Activated naive CD4-positive, alpha-beta T cell treated with anti-CD3 and anti-CD28 coated beads for 36 hours (primary cell): ENCODE data around the gene TMEM138. TPM values are rescaled to one million over a fixed set of nuclear protein-coding genes. Genes with fewer than 3 reads are reported as not detected.

Experiments
- CTCF ChIA-PET: fragments of 350-600 bp; sonication (Branson Sonifier 250); formaldehyde crosslinking; loops from one replicate; lab custom pipeline; 2021; ENCODE audit warnings: antibody characterized with exemption; lab: Charles Lee
- DNase-seq: peaks from one replicate; pipeline ENCODE4 v3.0.0-alpha.2; 2020
- H3K27ac Mint-ChIP-seq: one replicate; pipeline ENCODE4 v1.8.0; 2021; ENCODE audit warnings: mild to moderate bottlenecking, mixed read lengths
- H3K27me3 Mint-ChIP-seq: one replicate; pipeline ENCODE4 v1.8.0; 2021; ENCODE audit warnings: low read depth, mixed read lengths
- H3K36me3 Mint-ChIP-seq: one replicate; pipeline ENCODE4 v1.8.0; 2021; ENCODE audit warnings: low read depth, mixed read lengths
- H3K4me1 Mint-ChIP-seq: one replicate; pipeline ENCODE4 v1.8.0; 2021; ENCODE audit warnings: low read depth, mixed read lengths
- H3K4me3 Mint-ChIP-seq: one replicate; pipeline ENCODE4 v1.8.0; 2021; ENCODE audit warnings: mild to moderate bottlenecking, moderate library complexity, mixed read lengths
- H3K9me3 Mint-ChIP-seq: one replicate; pipeline ENCODE4 v1.8.0; 2021; ENCODE audit warnings: mixed read lengths
- intact Hi-C: fragments of 100-400 bp; cut with micrococcal nuclease; formaldehyde crosslinking; loops from one replicate; pipeline ENCODE4 v1.15.1; 2023
- total RNA-seq, 2 experiments: library from RNA; stranded (reverse); gene quantifications; one replicate each; pipeline ENCODE4 v1.2.3, GENCODE V29; 2021

The TMEM138 gene
- 10 to 100 TPM; 35.6 to 41.4 TPM for total RNA-seq

DNA sequence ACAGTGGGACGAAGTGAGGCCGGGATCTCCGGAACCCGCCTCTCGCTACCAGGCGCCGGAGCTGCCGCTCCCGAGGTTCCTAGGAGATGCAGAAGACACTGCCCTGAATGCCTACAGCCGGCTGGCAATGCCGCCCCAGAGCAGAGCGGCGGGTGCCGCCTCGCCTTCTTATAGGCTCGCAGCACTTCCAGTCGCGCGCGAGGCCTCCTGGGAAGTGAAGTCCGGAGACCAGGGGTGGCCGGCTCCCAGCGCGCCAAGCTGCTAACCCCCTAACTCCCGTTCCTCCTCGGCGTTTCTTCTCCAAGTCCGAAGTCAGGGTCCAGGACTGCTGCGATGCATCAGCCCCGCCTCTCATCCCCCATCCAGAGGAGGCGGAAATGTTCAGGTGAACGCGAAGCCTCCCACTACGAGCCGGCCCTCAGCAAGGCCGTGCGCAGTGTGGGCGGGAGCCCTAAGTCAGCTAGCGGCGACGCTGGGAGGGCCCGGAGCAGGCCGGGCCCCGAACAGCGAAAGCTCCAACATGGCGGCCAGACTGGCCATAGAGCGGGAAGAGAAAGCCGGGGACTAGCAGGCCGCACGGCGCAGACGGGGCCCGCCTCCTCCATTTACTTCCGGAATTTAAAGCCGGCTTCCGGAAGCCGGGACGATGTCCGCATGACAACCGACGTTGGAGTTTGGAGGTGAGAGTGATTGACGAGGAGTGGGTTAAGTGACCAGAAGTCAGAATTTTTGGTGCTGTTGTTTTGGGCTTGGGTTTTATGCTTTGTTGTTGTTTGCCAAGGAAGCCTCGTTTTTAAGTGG lies at the start of gene TMEM138, which contains the start of gene CYB561A3:
TMEM138 (plus strand) TSS at position 634 of the 801 bp plus-strand sequence. CDS start 2,017 bp downstream, outside the sequence.
CYB561A3 (minus strand) TSS at position 142 of the 801 bp plus-strand sequence. CDS start 5,169 bp downstream, outside the sequence.
- peak within 1 kb of the TSS; percentile 96 for H3K27ac Mint-ChIP-seq
- CTCF ChIA-PET, result interaction anchor here (0.5 to 7.3 kb wide), 10 partner anchors 9 to 260 kb away, joined by 3 to 60 read pairs (median 3); partner anchors contain the start of gene TMEM216
- H3K9me3 Mint-ChIP-seq, result no peaks in the 10 kb centered on the region
- no peaks in the 10 kb centered on the region for H3K27me3 Mint-ChIP-seq
- intact Hi-C loops, result loop anchor here (1.0 to 10.0 kb wide), 6 partner anchors 29 to 1607 kb away; partner anchors contain the start of genes CCDC86, DDB1, PRPF19 and SDHAF2
- peak; percentile 94 for DNase-seq
- H3K4me1 Mint-ChIP-seq, result peaks cover 42% of the 10 kb centered on the region
- H3K4me3 Mint-ChIP-seq, result peak within 1 kb of the TSS; percentile 100
- peaks cover 16% of the 10 kb centered on the region for H3K36me3 Mint-ChIP-seq

DNA sequence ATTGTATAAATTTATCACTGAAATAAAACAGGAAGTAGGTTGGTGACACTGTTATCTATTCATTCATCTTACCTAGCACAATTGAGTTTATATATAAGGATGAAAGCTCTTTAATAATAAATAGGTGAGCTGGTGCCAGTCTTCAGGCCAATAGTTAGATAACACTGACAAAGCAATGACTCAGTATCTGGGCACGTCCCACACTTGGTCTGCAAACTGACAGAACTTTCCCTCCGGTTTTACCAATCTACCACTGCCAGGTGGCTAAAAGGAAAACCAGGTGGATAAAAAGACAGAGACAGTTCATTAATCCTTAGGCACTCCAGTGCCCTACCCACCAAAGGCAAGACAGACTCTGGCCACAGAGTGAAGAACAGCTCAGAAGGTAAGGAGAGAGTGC lies 46.9 kb upstream of the TMEM138 start:
- Mint-ChIP-seq H3K36me3 (peaks cover 40% of the 10 kb centered on the region), H3K9me3 (no peaks in the 10 kb centered on the region), H3K27ac (no peak overlapping the region), H3K4me3 (no peak overlapping the region), H3K27me3 (no peaks in the 10 kb centered on the region), H3K4me1 (no peaks in the 10 kb centered on the region)
- CTCF ChIA-PET, result interaction anchor here (0.6 kb wide), 1 partner anchor 94 kb away, joined by 3 read pairs; no protein-coding TSS in a partner anchor
- intact Hi-C loops, result no loop called here
- DNase-seq, result no peak

GRCh38 chr11:61325649-61326414 lies 36.3 kb upstream of the TMEM138 start:
- Mint-ChIP-seq H3K9me3 (no peaks in the 10 kb centered on the region), H3K36me3 (peaks cover 62% of the 10 kb centered on the region), H3K27me3 (no peaks in the 10 kb centered on the region), H3K4me1 (peaks cover 27% of the 10 kb centered on the region), H3K4me3 (no peak overlapping the region), H3K27ac (no peak overlapping the region)
- CTCF ChIA-PET, result interaction anchor here (0.8 to 1.0 kb wide), 2 partner anchors 10 to 71 kb away, joined by 3 read pairs; no protein-coding TSS in a partner anchor
- intact Hi-C loops, result no loop called here
- DNase-seq, result no peak

DNA sequence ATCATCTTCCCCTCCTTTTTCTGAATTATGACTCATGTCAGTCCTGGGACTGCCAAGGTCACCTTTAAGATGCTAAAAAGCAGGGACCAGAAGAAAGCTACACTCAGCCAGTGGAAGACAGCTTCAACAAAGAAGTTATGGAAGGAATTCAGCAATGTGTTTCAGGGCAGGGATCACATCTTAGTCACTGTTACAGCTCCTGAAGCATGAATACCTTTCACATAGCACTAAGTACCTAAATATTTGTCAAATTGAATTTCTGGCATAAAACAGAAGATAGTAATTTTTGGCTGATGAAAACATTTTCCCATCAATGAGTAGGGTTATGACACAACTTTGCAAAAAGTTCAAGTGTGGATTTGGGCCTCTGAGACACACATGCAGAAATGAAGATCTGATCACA lies 34.5 kb upstream of the TMEM138 start:
- Mint-ChIP-seq H3K4me3 (no peak overlapping the region), H3K27me3 (no peaks in the 10 kb centered on the region), H3K4me1 (peaks cover 44% of the 10 kb centered on the region), H3K27ac (no peak overlapping the region), H3K9me3 (no peaks in the 10 kb centered on the region), H3K36me3 (peaks cover 64% of the 10 kb centered on the region)
- CTCF ChIA-PET, result interaction anchor here (0.6 to 2.7 kb wide), 5 partner anchors 8 to 120 kb away, joined by 3 to 14 read pairs (median 5); no protein-coding TSS in a partner anchor
- DNase-seq, result no peak
- intact Hi-C loops, result no loop called here

DNA sequence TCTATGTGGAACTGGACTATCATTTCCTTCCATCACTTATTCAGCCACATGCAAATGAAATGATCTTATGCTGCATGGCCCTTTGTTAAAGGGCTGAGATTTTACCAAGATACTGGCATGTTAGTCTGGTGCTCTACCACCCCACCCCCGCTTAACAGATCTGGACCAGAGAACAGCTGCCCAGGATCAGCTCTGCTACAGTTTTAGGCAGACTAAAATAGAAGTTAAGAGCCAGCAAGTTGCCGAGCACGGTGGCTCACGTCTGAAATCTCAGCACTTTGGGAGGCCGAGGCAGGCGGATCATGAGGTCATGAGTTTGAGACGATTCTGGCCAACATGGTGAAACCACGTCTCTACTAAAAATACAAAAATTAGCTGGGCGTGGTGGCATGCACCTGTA lies 33.8 kb upstream of the TMEM138 start:
- Mint-ChIP-seq H3K4me1 (peaks cover 44% of the 10 kb centered on the region), H3K36me3 (peaks cover 61% of the 10 kb centered on the region), H3K27ac (no peak overlapping the region), H3K9me3 (no peaks in the 10 kb centered on the region), H3K4me3 (no peak overlapping the region), H3K27me3 (no peaks in the 10 kb centered on the region)
- CTCF ChIA-PET, result interaction anchor here (1.8 to 2.7 kb wide), 2 partner anchors 8 to 57 kb away, joined by 10 to 14 read pairs; no protein-coding TSS in a partner anchor
- intact Hi-C loops, result no loop called here
- no peak for DNase-seq

DNA sequence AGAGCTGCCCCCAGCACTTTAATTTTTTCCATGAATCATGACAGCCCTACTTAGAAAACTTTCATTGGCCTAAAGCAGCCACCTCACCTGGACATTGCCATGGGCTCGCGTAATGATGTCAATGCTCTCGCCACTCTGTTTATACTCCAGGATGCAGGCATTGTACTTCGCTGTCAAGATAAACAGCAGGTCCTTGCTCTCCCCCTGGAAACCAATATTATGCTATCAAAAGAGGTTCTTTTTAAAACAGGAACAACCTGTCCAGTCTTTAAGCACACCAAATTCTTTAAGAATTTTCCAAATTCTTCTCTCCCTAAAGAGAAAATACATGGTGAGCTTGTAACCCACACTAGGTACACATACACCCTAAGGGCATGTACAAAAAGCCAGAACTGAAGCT lies 32.3 kb upstream of the TMEM138 start:
- Mint-ChIP-seq H3K36me3 (peaks cover 52% of the 10 kb centered on the region), H3K4me3 (no peak overlapping the region), H3K27ac (no peak overlapping the region), H3K4me1 (peaks cover 58% of the 10 kb centered on the region), H3K27me3 (no peaks in the 10 kb centered on the region), H3K9me3 (no peaks in the 10 kb centered on the region)
- intact Hi-C loops, result loop anchor here (10.0 kb wide), 1 partner anchor 305 kb away; no protein-coding TSS in a partner anchor
- CTCF ChIA-PET, result no interaction called here
- DNase-seq, result no peak

GRCh38 chr11:61331651-61332050 lies 30.5 kb upstream of the TMEM138 start:
- no peaks in the 10 kb centered on the region for H3K27me3 Mint-ChIP-seq
- intact Hi-C loops, result loop anchor here (2.0 to 10.0 kb wide), 3 partner anchors 37 to 417 kb away; partner anchors contain the start of genes TMEM109 and VWCE
- H3K4me3 Mint-ChIP-seq, result peak overlapping the region; percentile 96
- peaks cover 74% of the 10 kb centered on the region for H3K4me1 Mint-ChIP-seq
- CTCF ChIA-PET, result interaction anchor here (0.6 to 1.7 kb wide), 3 partner anchors 54 to 617 kb away, joined by 3 to 12 read pairs (median 3); no protein-coding TSS in a partner anchor
- no peak for DNase-seq
- H3K9me3 Mint-ChIP-seq, result no peaks in the 10 kb centered on the region
- peaks cover 43% of the 10 kb centered on the region for H3K36me3 Mint-ChIP-seq
- peak overlapping the region; percentile 84 for H3K27ac Mint-ChIP-seq

GRCh38 chr11:61332281-61332796 lies 29.8 kb upstream of the TMEM138 start:
- CTCF ChIA-PET, result interaction anchor here (0.6 to 1.7 kb wide), 3 partner anchors 53 to 616 kb away, joined by 3 to 12 read pairs (median 3); no protein-coding TSS in a partner anchor

DNA sequence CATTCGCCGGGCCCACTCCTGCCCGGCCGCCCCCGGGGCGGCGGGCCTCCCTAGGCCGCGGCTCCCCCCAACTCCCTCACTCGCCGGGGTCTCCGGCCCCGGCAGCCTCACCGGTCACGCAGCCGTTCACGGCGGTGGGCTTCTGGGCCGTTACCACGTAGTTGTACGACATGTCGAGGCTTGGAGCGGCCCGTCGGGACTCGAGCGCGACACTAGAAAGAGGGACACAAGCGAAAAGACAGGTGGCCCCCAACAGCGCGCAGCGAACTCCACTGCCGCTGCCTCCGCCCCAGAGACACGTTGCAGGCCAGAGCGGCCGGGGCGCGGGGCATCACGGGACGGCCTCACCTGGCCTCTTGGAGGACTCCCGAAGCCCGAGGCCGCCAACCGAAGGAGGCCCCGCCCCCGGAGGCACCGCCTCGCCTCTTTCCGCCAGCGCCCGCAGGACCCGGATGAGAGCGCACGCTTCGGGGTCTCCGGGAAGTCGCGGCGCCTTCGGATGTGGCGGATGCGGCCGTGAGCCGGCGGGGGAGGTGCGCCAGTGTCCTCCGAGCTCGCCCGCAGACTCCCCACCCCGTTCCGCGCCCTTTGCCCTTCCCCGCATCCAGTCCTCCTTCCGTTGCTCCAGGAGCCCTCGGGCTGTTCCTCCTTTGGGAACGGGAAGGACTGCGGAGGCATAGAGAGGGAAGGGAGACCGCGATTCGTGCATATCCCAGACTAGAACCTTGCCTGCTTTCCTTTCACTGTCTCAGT lies 29.2 kb upstream of the TMEM138 start, which contains the start of the genes DDB1 and TKFC:
DDB1 (minus strand) TSS at position 309 of the 753 bp plus-strand sequence; CDS start at position 172, 137 bp downstream.
TKFC (plus strand) TSS at position 432 of the 753 bp plus-strand sequence. CDS start 1,501 bp downstream, outside the sequence.
- H3K4me3 Mint-ChIP-seq, result peak within 1 kb of the TSS; percentile 96
- peaks cover 73% of the 10 kb centered on the region for H3K4me1 Mint-ChIP-seq
- no peaks in the 10 kb centered on the region for H3K9me3 Mint-ChIP-seq
- peak within 1 kb of the TSS; percentile 94 for H3K27ac Mint-ChIP-seq
- peaks cover 41% of the 10 kb centered on the region for H3K36me3 Mint-ChIP-seq
- CTCF ChIA-PET, result interaction anchor here (1.1 to 9.2 kb wide), 6 partner anchors 28 to 236 kb away, joined by 4 to 243 read pairs (median 24); partner anchors contain the start of genes CYB561A3, TMEM138 and TMEM216
- DNase-seq, result peak; percentile 98
- intact Hi-C loops, result loop anchor here (1.0 to 10.0 kb wide), 6 partner anchors 29 to 418 kb away; partner anchors contain the start of genes SDHAF2, TMEM109, TMEM138 and VPS37C
- H3K27me3 Mint-ChIP-seq, result no peaks in the 10 kb centered on the region

More at GRCh38 chr11:61332281-61332796, 29.8 kb upstream of the TMEM138 start:
- DNase-seq, result peak; percentile 10
- Mint-ChIP-seq H3K4me1 (peaks cover 79% of the 10 kb centered on the region), H3K4me3 (peak overlapping the region; percentile 96), H3K36me3 (peaks cover 45% of the 10 kb centered on the region), H3K9me3 (no peaks in the 10 kb centered on the region), H3K27ac (peak overlapping the region; percentile 84), H3K27me3 (no peaks in the 10 kb centered on the region)
- intact Hi-C loops, result loop anchor here (2.0 to 10.0 kb wide), 3 partner anchors 38 to 418 kb away; partner anchors contain the start of genes TMEM109 and VWCE

DNA sequence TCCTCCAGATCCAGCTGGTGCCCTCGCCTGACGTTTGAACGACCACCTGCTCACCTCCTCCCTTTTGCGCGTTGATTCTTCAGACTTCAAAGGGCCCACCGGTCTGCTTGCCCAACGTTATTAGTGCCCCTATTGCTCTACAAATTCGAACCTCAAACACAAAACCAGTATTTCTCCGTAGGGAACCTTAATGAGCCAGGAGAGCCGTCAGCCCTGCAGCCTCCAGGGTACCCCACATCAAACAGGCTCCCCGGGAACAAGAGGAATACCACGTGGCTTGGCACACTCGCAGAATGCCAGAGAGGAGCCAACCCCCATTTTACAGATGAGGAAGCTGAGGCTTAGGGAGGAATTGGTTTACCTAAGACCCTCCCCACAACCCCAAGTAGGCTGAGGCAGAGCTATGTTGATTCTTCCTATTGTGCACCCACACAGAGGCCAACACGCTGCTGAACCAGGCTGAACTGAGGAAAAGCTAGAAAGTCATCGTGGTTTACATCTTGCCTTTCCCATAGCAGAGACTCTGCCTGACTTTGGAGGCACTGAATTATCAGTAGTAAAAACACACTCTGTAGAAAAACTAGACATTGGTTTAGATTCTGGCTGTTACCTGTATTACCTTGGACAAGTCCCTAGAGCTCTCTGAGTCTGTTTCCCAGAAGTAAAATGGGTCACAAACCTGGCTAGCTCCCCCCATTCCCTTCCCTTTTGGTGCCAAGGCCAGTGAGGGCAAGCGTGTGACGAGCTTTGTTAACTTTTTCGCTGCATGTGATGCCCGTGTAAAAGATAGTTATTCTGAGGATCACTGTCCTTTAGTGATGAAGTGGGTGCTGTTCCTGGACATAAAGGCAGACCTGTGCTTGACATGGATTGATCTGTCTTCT lies 28.4 kb upstream of the TMEM138 start:
- no peaks in the 10 kb centered on the region for H3K9me3 Mint-ChIP-seq
- CTCF ChIA-PET, result interaction anchor here (1.0 to 9.2 kb wide), 8 partner anchors 22 to 235 kb away, joined by 4 to 243 read pairs (median 8); partner anchors contain the start of genes CYB561A3, TMEM138 and TMEM216
- H3K4me3 Mint-ChIP-seq, result peak overlapping the region; percentile 96
- peaks cover 42% of the 10 kb centered on the region for H3K36me3 Mint-ChIP-seq
- DNase-seq, result no peak
- intact Hi-C loops, result loop anchor here (1.0 to 10.0 kb wide), 6 partner anchors 29 to 419 kb away; partner anchors contain the start of genes SDHAF2, TMEM109, TMEM138 and VPS37C
- no peaks in the 10 kb centered on the region for H3K27me3 Mint-ChIP-seq
- peaks cover 68% of the 10 kb centered on the region for H3K4me1 Mint-ChIP-seq
- H3K27ac Mint-ChIP-seq, result peak overlapping the region; percentile 94
